EH (cell line): ENCODE results near the gene CCL26.
"Not testable (repeated sequence)": the region's sequence is repeated elsewhere in the genome, so short reads cannot be mapped to it uniquely, and the experiment has no call there.

Experiments
- DNase-seq: peaks from one replicate; pipeline ENCODE4 v3.0.0-alpha.2; 2015; ENCODE audit warnings: low read depth

The CCL26 gene

GRCh38 chr7:75738975-75739795 lies 32.8 kb downstream of the CCL26 start:
- DNase-seq, result peak; percentile 99

- DNase-seq, result no peak
Observed at GRCh38 chr7:75738604-75738974, 33.4 kb downstream of the CCL26 start, which contains the start of gene HIP1. TSS of gene HIP1 (minus strand) at chr7:75738941. CDS start at chr7:75738920, 21 bp downstream.

GRCh38 chr7:75737856-75738603 lies 34.0 kb downstream of the CCL26 start:
- peak; percentile 38 for DNase-seq

GRCh38 chr7:75735581-75736350 lies 36.2 kb downstream of the CCL26 start:
- no peak for DNase-seq

GRCh38 chr7:75734586-75735458 lies 37.2 kb downstream of the CCL26 start:
- peak; percentile 89 for DNase-seq

- peak; percentile 99 for DNase-seq
Observed at GRCh38 chr7:75732764-75733630, 39.0 kb downstream of the CCL26 start.

- DNase-seq, result no peak
Observed at GRCh38 chr7:75732016-75732521, 39.9 kb downstream of the CCL26 start.

- DNase-seq, result no peak
Observed at GRCh38 chr7:75729851-75730274, 42.1 kb downstream of the CCL26 start.

- DNase-seq, result peak; percentile 66
Observed at GRCh38 chr7:75727881-75728593, 44.0 kb downstream of the CCL26 start.

- not testable (repeated sequence) for DNase-seq
Observed at GRCh38 chr7:75727351-75727750, 44.7 kb downstream of the CCL26 start.

GRCh38 chr7:75725306-75725705 lies 46.7 kb downstream of the CCL26 start:
- DNase-seq, result no peak

- DNase-seq, result no peak
Observed at GRCh38 chr7:75723444-75723843, 48.6 kb downstream of the CCL26 start.

GRCh38 chr7:75722373-75722772 lies 49.6 kb downstream of the CCL26 start:
- no peak for DNase-seq

GRCh38 chr7:75721922-75722321 lies 50.1 kb downstream of the CCL26 start:
- not testable (repeated sequence) for DNase-seq

GRCh38 chr7:75721426-75721825 lies 50.6 kb downstream of the CCL26 start:
- no peak for DNase-seq

- no peak for DNase-seq
Observed at GRCh38 chr7:75719626-75720025, 52.4 kb downstream of the CCL26 start.
